ENCODE measurements around the gene TSPAN2. TPM values are rescaled to one million over a fixed set of nuclear protein-coding genes. Genes with fewer than 3 reads are reported as not detected.

The TSPAN2 gene
- total RNA-seq, 2 donors from 2014 or later = 2.1 to 4.3 TPM

- Mint-ChIP-seq H3K4me1 (ENCODE audit: low read depth) (no peaks in the 10 kb centered on the region), H3K27ac (no peak overlapping the region), H3K4me3 (no peak overlapping the region), H3K9me3 (peaks cover 1 to 16% of the 10 kb centered on the region in 2 donors), H3K36me3 (ENCODE audit: insufficient read depth in 2 of 2) (peaks cover 11 to 12% of the 10 kb centered on the region in 2 donors), H3K27me3 (ENCODE audit: low read depth) (peaks cover 13% of the 10 kb centered on the region)
- DNase-seq (no peak), ATAC-seq (replicated peaks in 1 of 2) (no peak)
These were observed 37.2 kb upstream of the TSPAN2 start for GRCh38 chr1:115126516-115126915.

DNA sequence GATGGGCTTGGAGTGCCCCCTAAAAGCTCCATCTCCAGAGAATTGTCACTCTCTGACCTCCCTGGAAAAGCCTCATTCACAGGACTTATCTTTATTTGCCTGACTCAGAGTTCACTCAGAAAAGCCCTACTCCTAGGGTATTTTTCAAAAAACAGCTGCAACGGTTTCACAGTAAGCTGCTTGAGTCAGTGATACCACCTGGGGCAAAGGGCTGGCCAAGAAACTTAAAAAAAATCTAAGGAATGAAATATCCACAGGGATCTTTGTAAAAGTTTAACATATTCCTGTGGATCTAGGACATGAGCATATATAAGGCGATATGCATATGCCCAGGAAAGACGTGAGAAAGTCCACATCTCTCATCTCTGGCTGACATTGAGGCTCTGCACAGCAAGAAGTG is 33.8 kb upstream of the TSPAN2 start:
- no peaks in the 10 kb centered on the region for H3K4me1 Mint-ChIP-seq (ENCODE audit: low read depth)
- H3K27me3 Mint-ChIP-seq (ENCODE audit: low read depth) = peaks cover 21% of the 10 kb centered on the region
- H3K36me3 Mint-ChIP-seq (ENCODE audit: insufficient read depth in 2 of 2) = peaks cover 15 to 16% of the 10 kb centered on the region in 2 donors
- ATAC-seq (replicated peaks in 1 of 2) (no peak), DNase-seq (no peak)
- H3K9me3 Mint-ChIP-seq = peaks cover 5 to 20% of the 10 kb centered on the region in 2 donors
- H3K27ac Mint-ChIP-seq = no peak overlapping the region
- no peak overlapping the region for H3K4me3 Mint-ChIP-seq

DNA sequence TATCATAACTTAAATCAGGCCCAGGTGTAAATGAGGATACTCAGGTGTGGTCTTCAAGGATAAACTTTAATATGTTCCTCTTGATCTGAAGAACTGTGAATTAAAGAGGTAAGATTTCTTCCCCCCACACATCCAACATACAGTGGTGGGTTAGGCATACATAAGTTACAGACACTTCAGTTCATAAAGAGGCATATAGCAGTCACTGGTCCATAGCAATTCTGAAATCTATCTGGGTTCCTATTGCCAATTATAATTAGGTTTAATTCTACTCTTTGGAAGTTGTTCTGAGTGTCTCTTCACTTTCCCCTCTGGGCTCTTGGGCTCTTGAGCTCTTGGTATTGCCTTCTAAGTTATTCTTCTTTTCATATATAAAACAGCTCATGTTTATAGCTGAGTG is 32.5 kb upstream of the TSPAN2 start:
- H3K9me3 Mint-ChIP-seq = peaks cover 5 to 20% of the 10 kb centered on the region in 2 donors
- no peak overlapping the region for H3K27ac Mint-ChIP-seq
- peaks cover 21% of the 10 kb centered on the region for H3K27me3 Mint-ChIP-seq (ENCODE audit: low read depth)

DNA sequence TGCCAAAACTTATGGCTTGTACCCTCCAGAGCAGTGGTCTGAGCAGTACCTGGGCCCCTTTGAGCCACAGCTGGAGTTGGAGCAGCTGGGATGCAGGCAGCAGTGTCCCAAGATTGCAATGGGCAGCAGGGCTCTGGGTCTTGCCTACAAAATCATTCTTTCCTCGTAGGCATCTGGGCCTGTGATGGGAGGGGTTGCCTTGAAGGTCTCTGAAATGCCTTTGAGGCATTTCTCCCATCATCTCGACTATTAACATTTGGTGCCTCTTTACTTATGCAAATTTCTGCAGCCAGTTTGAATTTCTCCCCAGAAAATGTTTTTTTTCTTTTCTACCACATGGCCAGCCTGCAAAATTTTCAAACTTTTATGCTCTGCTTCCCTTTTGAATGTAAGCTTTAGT is 31.0 kb upstream of the TSPAN2 start:
- Mint-ChIP-seq H3K4me3 (no peak overlapping the region), H3K27me3 (ENCODE audit: low read depth) (peaks cover 21% of the 10 kb centered on the region), H3K9me3 (peaks cover 5 to 20% of the 10 kb centered on the region in 2 donors), H3K36me3 (ENCODE audit: insufficient read depth in 2 of 2) (peaks cover 15 to 16% of the 10 kb centered on the region in 2 donors), H3K4me1 (ENCODE audit: low read depth) (no peaks in the 10 kb centered on the region), H3K27ac (no peak overlapping the region)
- DNase-seq (no peak), ATAC-seq (replicated peaks in 1 of 2) (no peak)

More for the DNA sequence above, 32.5 kb upstream of the TSPAN2 start:
- Mint-ChIP-seq H3K36me3 (ENCODE audit: insufficient read depth in 2 of 2) (peaks cover 15 to 16% of the 10 kb centered on the region in 2 donors), H3K4me3 (no peak overlapping the region), H3K4me1 (ENCODE audit: low read depth) (no peaks in the 10 kb centered on the region)
- DNase-seq = no peak
- ATAC-seq (replicated peaks in 1 of 2) = no peak

GRCh38 chr1:115118611-115119010 is 29.3 kb upstream of the TSPAN2 start:
- peaks cover 14% of the 10 kb centered on the region for H3K27me3 Mint-ChIP-seq (ENCODE audit: low read depth)
- peaks cover 11 to 12% of the 10 kb centered on the region in 2 donors for H3K36me3 Mint-ChIP-seq (ENCODE audit: insufficient read depth in 2 of 2)
- ATAC-seq (replicated peaks in 1 of 2) = no peak
- no peak overlapping the region for H3K4me3 Mint-ChIP-seq
- H3K27ac Mint-ChIP-seq = no peak overlapping the region
- H3K4me1 Mint-ChIP-seq (ENCODE audit: low read depth) = no peaks in the 10 kb centered on the region
- no peak for DNase-seq
- peaks cover 5 to 14% of the 10 kb centered on the region in 2 donors for H3K9me3 Mint-ChIP-seq

DNA sequence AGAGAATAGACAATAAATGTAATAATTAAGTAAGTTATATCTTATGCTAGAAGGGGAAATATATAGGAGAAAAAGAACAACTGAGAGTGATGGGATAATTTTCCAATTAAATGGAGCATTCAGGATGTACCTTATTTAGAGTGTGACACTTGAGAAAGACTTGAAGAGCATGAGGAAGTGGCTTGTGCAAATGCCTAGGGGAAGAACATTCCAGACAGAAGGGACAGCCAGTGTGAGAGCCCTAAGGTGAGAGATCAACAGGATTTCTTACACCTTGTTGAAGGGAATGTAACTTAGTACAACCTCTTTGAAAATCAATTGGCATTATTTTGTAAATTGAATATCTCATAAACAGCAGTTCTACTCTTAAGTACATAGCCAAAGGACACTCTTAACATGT is 28.8 kb upstream of the TSPAN2 start:
- Mint-ChIP-seq H3K9me3 (peaks cover 5 to 10% of the 10 kb centered on the region in 2 donors), H3K36me3 (ENCODE audit: insufficient read depth in 2 of 2) (peaks cover 7 to 12% of the 10 kb centered on the region in 2 donors)

GRCh38 chr1:115117298-115117697 is 28.0 kb upstream of the TSPAN2 start:
- Mint-ChIP-seq H3K9me3 (peaks cover 5 to 9% of the 10 kb centered on the region in 2 donors), H3K27me3 (ENCODE audit: low read depth) (peaks cover 8% of the 10 kb centered on the region), H3K4me1 (ENCODE audit: low read depth) (no peaks in the 10 kb centered on the region), H3K4me3 (no peak overlapping the region), H3K27ac (no peak overlapping the region), H3K36me3 (ENCODE audit: insufficient read depth in 2 of 2) (peaks cover 5 to 11% of the 10 kb centered on the region in 2 donors)
- ATAC-seq (replicated peaks in 1 of 2) (no peak), DNase-seq (no peak)

More for the DNA sequence above, 28.8 kb upstream of the TSPAN2 start:
- peaks cover 11% of the 10 kb centered on the region for H3K27me3 Mint-ChIP-seq (ENCODE audit: low read depth)
- no peak overlapping the region for H3K27ac Mint-ChIP-seq
- H3K4me3 Mint-ChIP-seq = no peak overlapping the region
- H3K4me1 Mint-ChIP-seq (ENCODE audit: low read depth) = no peaks in the 10 kb centered on the region
- no peak for DNase-seq
- no peak for ATAC-seq (replicated peaks in 1 of 2)

- peaks cover 8% of the 10 kb centered on the region for H3K27me3 Mint-ChIP-seq (ENCODE audit: low read depth)
- H3K4me3 Mint-ChIP-seq = no peak overlapping the region
- H3K36me3 Mint-ChIP-seq (ENCODE audit: insufficient read depth in 2 of 2) = peaks cover 3 to 4% of the 10 kb centered on the region in 2 donors
- peaks cover 4 to 6% of the 10 kb centered on the region in 2 donors for H3K9me3 Mint-ChIP-seq
- ATAC-seq (replicated peaks in 1 of 2) (no peak), DNase-seq (no peak)
- no peak overlapping the region for H3K27ac Mint-ChIP-seq
- H3K4me1 Mint-ChIP-seq (ENCODE audit: low read depth) = no peaks in the 10 kb centered on the region
These were observed 27.2 kb upstream of the TSPAN2 start for GRCh38 chr1:115116512-115116911.

DNA sequence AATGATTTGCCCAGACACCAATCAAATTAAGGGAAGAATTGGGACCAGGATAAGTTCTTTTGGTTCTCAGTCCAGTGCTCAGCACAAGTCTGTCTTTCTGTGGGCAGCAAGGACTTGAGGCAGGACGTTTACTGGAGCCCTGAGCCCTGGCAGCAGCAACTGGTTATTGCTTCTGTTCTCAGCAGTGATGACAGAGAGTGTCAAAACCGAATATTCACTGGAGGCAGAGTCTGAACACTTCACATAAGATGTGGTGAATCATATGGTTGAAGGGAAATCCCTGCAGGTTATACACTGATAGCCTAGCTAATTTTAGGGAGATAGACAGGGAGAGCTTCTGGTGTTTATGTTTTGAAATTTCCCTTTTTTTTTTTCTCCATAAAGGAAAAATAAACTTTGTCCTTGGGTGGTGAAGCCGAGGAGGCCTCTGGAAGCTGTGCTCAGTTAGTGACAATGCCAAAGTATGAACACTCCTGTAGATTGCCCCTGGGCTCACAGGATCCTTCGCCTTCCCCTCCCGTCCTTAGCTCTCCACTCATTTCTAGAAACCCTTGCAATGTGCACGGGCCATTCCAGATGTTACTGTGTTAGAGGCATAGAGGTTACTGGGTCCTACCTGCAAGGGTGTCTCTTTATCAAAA is 26.3 kb upstream of the TSPAN2 start:
- Mint-ChIP-seq H3K9me3 (peaks cover 2 to 4% of the 10 kb centered on the region in 2 donors), H3K27ac (no peak overlapping the region), H3K27me3 (ENCODE audit: low read depth) (peaks cover 8% of the 10 kb centered on the region), H3K4me1 (ENCODE audit: low read depth) (no peaks in the 10 kb centered on the region), H3K36me3 (ENCODE audit: insufficient read depth in 2 of 2) (peaks cover 2 to 3% of the 10 kb centered on the region in 2 donors), H3K4me3 (no peak overlapping the region)
- ATAC-seq (replicated peaks in 1 of 2) (peak in 1 of 2 donors; percentile 42), DNase-seq (no peak)

- ATAC-seq (replicated peaks in 1 of 2) (peak in 1 of 2 donors; percentile 53), DNase-seq (peak in 1 of 2 donors; percentile 13)
- peaks cover 2% of the 10 kb centered on the region for H3K27me3 Mint-ChIP-seq (ENCODE audit: low read depth)
- H3K4me1 Mint-ChIP-seq (ENCODE audit: low read depth) = no peaks in the 10 kb centered on the region
- H3K4me3 Mint-ChIP-seq = no peak overlapping the region
- H3K27ac Mint-ChIP-seq = no peak overlapping the region
- peaks cover 0 to 1% of the 10 kb centered on the region in 2 donors for H3K9me3 Mint-ChIP-seq
- H3K36me3 Mint-ChIP-seq (ENCODE audit: insufficient read depth in 2 of 2) = no peaks in the 10 kb centered on the region
These were observed 25.0 kb upstream of the TSPAN2 start for GRCh38 chr1:115114308-115114707.

DNA sequence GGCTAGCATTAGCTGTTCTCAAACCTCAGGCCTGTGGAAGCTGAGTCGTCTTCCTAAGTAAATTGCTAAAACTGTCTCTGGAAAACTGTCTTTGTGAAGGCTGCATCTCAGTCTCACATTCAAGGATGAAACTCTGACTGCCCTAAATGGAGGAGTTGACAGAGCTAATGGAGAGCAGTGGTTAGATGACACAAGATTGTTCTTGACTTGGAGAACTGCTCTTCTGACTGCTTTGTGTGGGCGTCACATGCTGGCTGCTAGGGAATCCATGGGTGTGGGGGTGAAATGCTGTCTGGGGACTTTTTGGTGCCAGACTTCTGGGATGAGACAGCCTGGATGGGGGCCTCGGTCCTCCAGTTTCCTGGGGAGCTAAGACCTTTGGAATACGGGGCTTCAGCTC is 24.5 kb upstream of the TSPAN2 start:
- H3K4me3 Mint-ChIP-seq = no peak overlapping the region
- ATAC-seq (replicated peaks in 1 of 2) = peak in 1 of 2 donors; percentile 33
- H3K36me3 Mint-ChIP-seq (ENCODE audit: insufficient read depth in 2 of 2) = no peaks in the 10 kb centered on the region
- H3K27me3 Mint-ChIP-seq (ENCODE audit: low read depth) = no peaks in the 10 kb centered on the region
- no peak overlapping the region for H3K27ac Mint-ChIP-seq
- H3K4me1 Mint-ChIP-seq (ENCODE audit: low read depth) = no peaks in the 10 kb centered on the region
- H3K9me3 Mint-ChIP-seq = no peaks in the 10 kb centered on the region
- no peak for DNase-seq

- Mint-ChIP-seq H3K4me1 (ENCODE audit: low read depth) (no peaks in the 10 kb centered on the region), H3K27me3 (ENCODE audit: low read depth) (no peaks in the 10 kb centered on the region), H3K36me3 (ENCODE audit: insufficient read depth in 2 of 2) (no peaks in the 10 kb centered on the region), H3K27ac (no peak overlapping the region), H3K4me3 (no peak overlapping the region), H3K9me3 (no peaks in the 10 kb centered on the region)
- ATAC-seq (replicated peaks in 1 of 2) = peak; percentile 15 to 18
- DNase-seq = peak; percentile 28 to 53
These were observed 23.4 kb upstream of the TSPAN2 start for GRCh38 chr1:115112496-115113375.

DNA sequence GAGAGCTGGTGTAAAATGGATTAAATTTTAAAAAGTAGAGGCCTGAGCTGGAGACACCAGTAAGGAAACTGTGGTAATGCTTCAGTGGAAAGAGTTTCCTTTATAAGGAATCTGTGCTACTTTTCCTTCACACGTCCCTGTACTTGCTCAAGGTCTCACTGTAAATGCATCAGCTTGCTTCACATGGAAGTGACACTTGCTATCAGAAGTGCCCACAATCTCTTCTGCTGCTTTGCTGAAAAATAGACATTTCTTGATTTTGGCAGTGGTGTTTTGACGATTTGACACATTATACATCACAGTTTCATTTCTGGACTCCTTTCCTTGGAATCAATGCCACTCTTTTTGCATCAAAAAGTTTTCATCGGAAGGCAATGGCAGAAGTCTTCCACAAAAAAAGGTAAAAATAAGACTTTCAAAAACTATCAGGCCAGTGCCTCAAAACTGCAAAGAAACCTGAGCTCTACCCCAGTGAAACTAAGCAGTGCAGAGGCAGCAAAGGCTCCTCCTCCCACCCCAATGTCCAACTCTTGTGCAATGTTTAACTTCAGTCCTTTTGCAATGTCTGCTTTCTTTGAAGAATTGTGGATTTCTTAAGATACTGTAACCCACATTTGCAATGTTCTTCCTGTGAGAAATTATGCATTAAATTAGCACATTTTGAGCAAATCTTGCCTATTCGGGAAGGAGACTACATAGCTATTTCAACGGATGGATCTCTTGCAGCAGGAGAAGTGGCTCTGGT is 18.4 kb upstream of the TSPAN2 start:
- ATAC-seq (replicated peaks in 1 of 2) = no peak
- Mint-ChIP-seq H3K4me3 (no peak overlapping the region), H3K9me3 (no peaks in the 10 kb centered on the region), H3K36me3 (ENCODE audit: insufficient read depth in 2 of 2) (no peaks in the 10 kb centered on the region), H3K27me3 (ENCODE audit: low read depth) (no peaks in the 10 kb centered on the region), H3K27ac (no peak overlapping the region), H3K4me1 (ENCODE audit: low read depth) (no peaks in the 10 kb centered on the region)
- DNase-seq = no peak

Data from activated T-cell treated with anti-CD3 and anti-CD28 coated beads, Interleukin-2, amount 50 U/mL, for 72 hours (primary cell).